Kidney epithelial cell (primary cell): ENCODE measurements around the gene ACSS3. TPM values are rescaled to one million over a fixed set of nuclear protein-coding genes. Genes with fewer than 3 reads are reported as not detected.
A peak's percentile ranks its signal among the peaks of the same experiment; 100 is the strongest.

Experiments used
- DNase-seq: peaks from one replicate; pipeline ENCODE4 v3.0.0-alpha.2; 2010; ENCODE audit warnings: low read depth
- H3K27me3 ChIP-seq: 2 replicates; pipeline ENCODE4 v1.6.0; 2011; ENCODE audit warnings: low read length; ENCODE audit not compliant: control insufficient read depth, insufficient read depth
- H3K36me3 ChIP-seq: 2 replicates; pipeline ENCODE4 v1.5.1; 2011; ENCODE audit warnings: low read length; ENCODE audit not compliant: control insufficient read depth, insufficient read depth
- H3K4me3 ChIP-seq: 2 replicates; pipeline ENCODE4 v1.5.1; 2011; ENCODE audit warnings: low read depth, mild to moderate bottlenecking, control low read depth, low read length
- CTCF ChIP-seq: IDR thresholded peaks from 2 replicates; pipeline ENCODE4 v1.5.1; 2011; ENCODE audit warnings: mild to moderate bottlenecking, moderate library complexity, low read length, control low read depth, inconsistent platforms; ENCODE audit not compliant: insufficient read depth, poor library complexity, severe bottlenecking
- total RNA-seq: library from RNA; depleted of rRNA; stranded (reverse); fragments of >200 nt; gene quantifications from 2 replicates; pipeline ENCODE4 v1.2.3, GENCODE V29; 2015

Gene ACSS3
- total RNA-seq, 1 donor from 2014 or later: 5.5 TPM

GRCh38 chr12:81125691-81126090, 47.8 kb downstream of the ACSS3 start:
- TF ChIP-seq CTCF: no peak
- no peaks in the 10 kb centered on the region for H3K36me3 ChIP-seq
- DNase-seq: no peak
- H3K27me3 ChIP-seq: no peaks in the 10 kb centered on the region
- H3K4me3 ChIP-seq: no peak overlapping the region

GRCh38 chr12:81128930-81129554, 51.2 kb downstream of the ACSS3 start:
- Histone ChIP-seq H3K27me3 (no peaks in the 10 kb centered on the region), H3K36me3 (no peaks in the 10 kb centered on the region), H3K4me3 (no peak overlapping the region)
- peak; percentile 5 for DNase-seq
- peak; percentile 86 for TF ChIP-seq CTCF

- H3K27me3 ChIP-seq: no peaks in the 10 kb centered on the region
- no peaks in the 10 kb centered on the region for H3K36me3 ChIP-seq
- no peak for DNase-seq
- H3K4me3 ChIP-seq: no peak overlapping the region
- TF ChIP-seq CTCF: no peak
These were observed 58.6 kb downstream of the ACSS3 start for GRCh38 chr12:81136519-81136918.

- no peak for DNase-seq
- TF ChIP-seq CTCF: no peak
- Histone ChIP-seq H3K27me3 (no peaks in the 10 kb centered on the region), H3K4me3 (no peak overlapping the region), H3K36me3 (no peaks in the 10 kb centered on the region)
These were observed 59.9 kb downstream of the ACSS3 start for GRCh38 chr12:81137801-81138200.

GRCh38 chr12:81141217-81141616, 63.3 kb downstream of the ACSS3 start:
- DNase-seq: no peak
- Histone ChIP-seq H3K27me3 (no peaks in the 10 kb centered on the region), H3K36me3 (no peaks in the 10 kb centered on the region), H3K4me3 (no peak overlapping the region)
- TF ChIP-seq CTCF: no peak

GRCh38 chr12:81143057-81143456, 65.2 kb downstream of the ACSS3 start:
- H3K36me3 ChIP-seq: no peaks in the 10 kb centered on the region
- no peak overlapping the region for H3K4me3 ChIP-seq
- no peaks in the 10 kb centered on the region for H3K27me3 ChIP-seq
- TF ChIP-seq CTCF: no peak
- no peak for DNase-seq
